ENCODE data around the gene C7orf25.

Gene C7orf25

GRCh38 chr7:42876182-42877068 lies 35.4 kb downstream of the C7orf25 start:
- no peak for DNase-seq

GRCh38 chr7:42869131-42870020 lies 42.5 kb downstream of the C7orf25 start:
- no peak for DNase-seq

GRCh38 chr7:42868480-42868879 lies 43.4 kb downstream of the C7orf25 start:
- no peak for DNase-seq

Measured in NCI-H510A (cell line).